ENCODE data around the gene LLGL1. TPM values are rescaled to one million over a fixed set of nuclear protein-coding genes. Genes with fewer than 3 reads are reported as not detected.
A peak's percentile ranks its signal among the peaks of the same experiment; 100 is the strongest.

Gene LLGL1
- total RNA-seq, 4 donors from 2014 or later = 9.7 to 21.0 (median 15.7) TPM

GRCh38 chr17:18256351-18256750, 30.9 kb downstream of the LLGL1 start:
- intact Hi-C loops (cut with DNase I; ENCODE audit: low total_unique reads) = no loop called here
- DNase-seq = no peak
- H3K27ac ChIP-seq = peak overlapping the region; percentile 98 to 100 (median 99)
- H3K36me3 ChIP-seq = peaks cover 0 to 56% of the 10 kb centered on the region in 2 donors
- ATAC-seq = no peak
- no peaks in the 10 kb centered on the region for H3K9me3 ChIP-seq
- peaks cover 38 to 39% of the 10 kb centered on the region in 2 donors for H3K4me1 ChIP-seq
- H3K4me3 ChIP-seq = no peak overlapping the region
- H3K27me3 ChIP-seq = no peaks in the 10 kb centered on the region
- no peak for TF ChIP-seq CTCF (IDR thresholded peaks at IDR 0.05 in 4 of 5, conservative IDR thresholded peaks at IDR 0.05 in 1 of 5)
- no peak for TF ChIP-seq POLR2A (IDR thresholded peaks at IDR 0.05)
- in situ Hi-C loops (cut with MboI; ENCODE audit: low sequenced_read_pairs in 4 of 4) = no loop called here

DNA sequence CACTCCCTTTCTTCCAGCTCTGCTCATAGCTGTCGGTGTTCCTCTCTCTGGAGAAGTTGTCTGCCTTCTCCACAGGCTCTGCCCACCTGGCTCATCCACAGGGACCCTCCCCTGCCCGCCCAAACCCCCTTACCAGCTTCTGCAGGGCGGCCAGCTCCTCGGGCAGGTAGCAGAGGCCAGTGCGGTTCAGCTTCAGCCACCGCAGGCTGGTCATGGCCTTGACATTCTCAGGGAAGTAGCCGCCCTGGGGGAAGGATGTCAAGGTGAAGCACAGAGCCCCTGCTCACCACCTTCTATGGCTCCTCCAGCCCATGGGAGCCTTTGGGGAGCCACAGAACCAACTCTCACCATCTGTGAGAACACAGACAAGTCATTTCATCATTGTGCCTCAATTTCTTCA, 31.3 kb downstream of the LLGL1 start:
- H3K4me1 ChIP-seq = peaks cover 42 to 43% of the 10 kb centered on the region in 2 donors
- in situ Hi-C loops (cut with MboI; ENCODE audit: low sequenced_read_pairs in 4 of 4) = no loop called here
- H3K27ac ChIP-seq = peak overlapping the region; percentile 98 to 100 (median 99)
- TF ChIP-seq POLR2A (IDR thresholded peaks at IDR 0.05) (no peak), CTCF (IDR thresholded peaks at IDR 0.05 in 4 of 5, conservative IDR thresholded peaks at IDR 0.05 in 1 of 5) (no peak)
- no peaks in the 10 kb centered on the region for H3K27me3 ChIP-seq
- peak overlapping the region; percentile 92 to 98 (median 94) for H3K4me3 ChIP-seq
- intact Hi-C loops (cut with DNase I; ENCODE audit: low total_unique reads) = no loop called here
- DNase-seq (no peak), ATAC-seq (no peak)
- peaks cover 0 to 51% of the 10 kb centered on the region in 2 donors for H3K36me3 ChIP-seq
- no peaks in the 10 kb centered on the region for H3K9me3 ChIP-seq

GRCh38 chr17:18257268-18257981, 32.0 kb downstream of the LLGL1 start:
- in situ Hi-C loops (cut with MboI; ENCODE audit: low sequenced_read_pairs in 4 of 4) = no loop called here
- no peak for TF ChIP-seq CTCF (IDR thresholded peaks at IDR 0.05 in 4 of 5, conservative IDR thresholded peaks at IDR 0.05 in 1 of 5)
- TF ChIP-seq POLR2A (IDR thresholded peaks at IDR 0.05) = no peak
- Histone ChIP-seq H3K27me3 (no peaks in the 10 kb centered on the region), H3K9me3 (no peaks in the 10 kb centered on the region), H3K4me1 (peaks cover 48 to 49% of the 10 kb centered on the region in 2 donors), H3K4me3 (peak overlapping the region; percentile 92 to 98 (median 94)), H3K27ac (peak overlapping the region; percentile 98 to 100 (median 99)), H3K36me3 (peaks cover 0 to 45% of the 10 kb centered on the region in 2 donors)
- ATAC-seq (peak; percentile 17 to 22), DNase-seq (peak; percentile 60 to 81)
- intact Hi-C loops (cut with DNase I; ENCODE audit: low total_unique reads) = no loop called here

- H3K36me3 ChIP-seq = peaks cover 0 to 40% of the 10 kb centered on the region in 2 donors
- in situ Hi-C loops (cut with MboI; ENCODE audit: low sequenced_read_pairs in 4 of 4) = no loop called here
Observed at GRCh38 chr17:18257982-18258355, 32.5 kb downstream of the LLGL1 start.

More at GRCh38 chr17:18257982-18258355, 32.5 kb downstream of the LLGL1 start:
- peak overlapping the region; percentile 92 to 98 (median 94) for H3K4me3 ChIP-seq
- no peaks in the 10 kb centered on the region for H3K9me3 ChIP-seq
- H3K4me1 ChIP-seq = peaks cover 54 to 55% of the 10 kb centered on the region in 2 donors
- TF ChIP-seq CTCF (IDR thresholded peaks at IDR 0.05 in 4 of 5, conservative IDR thresholded peaks at IDR 0.05 in 1 of 5) (no peak), POLR2A (IDR thresholded peaks at IDR 0.05) (no peak)
- no peaks in the 10 kb centered on the region for H3K27me3 ChIP-seq
- DNase-seq (peak; percentile 82 to 88), ATAC-seq (peak; percentile 40 to 45)
- peak overlapping the region; percentile 98 to 100 (median 99) for H3K27ac ChIP-seq
- intact Hi-C loops (cut with DNase I; ENCODE audit: low total_unique reads) = no loop called here
